DMS 273 (cell line): ENCODE measurements around the gene UNC13A.

Experiments
- DNase-seq: peaks from one replicate; lab custom pipeline; 2025; ENCODE audit not compliant: unreplicated experiment; lab: John Stamatoyannopoulos, UW

UNC13A gene

DNA sequence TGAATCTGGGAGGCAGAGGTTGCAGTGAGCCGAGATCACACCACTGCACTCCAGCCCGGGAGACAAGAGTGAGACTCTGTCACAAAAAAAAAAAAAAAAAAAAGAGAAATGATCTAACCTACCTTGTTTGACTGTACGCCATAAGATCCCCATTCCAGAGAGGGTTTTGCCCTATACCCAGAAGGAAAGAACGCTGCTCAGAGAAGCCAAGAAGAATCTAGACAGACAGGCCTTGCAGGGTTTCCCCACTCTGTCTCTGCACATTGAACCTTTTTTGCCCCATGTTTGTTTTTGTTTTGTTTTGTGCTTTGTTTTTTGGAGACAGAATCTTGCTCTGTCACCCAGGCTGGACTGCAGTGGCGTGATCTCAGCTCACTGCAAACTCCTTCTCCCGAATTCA lies 23.7 kb upstream of the UNC13A start:
- DNase-seq: no peak

DNA sequence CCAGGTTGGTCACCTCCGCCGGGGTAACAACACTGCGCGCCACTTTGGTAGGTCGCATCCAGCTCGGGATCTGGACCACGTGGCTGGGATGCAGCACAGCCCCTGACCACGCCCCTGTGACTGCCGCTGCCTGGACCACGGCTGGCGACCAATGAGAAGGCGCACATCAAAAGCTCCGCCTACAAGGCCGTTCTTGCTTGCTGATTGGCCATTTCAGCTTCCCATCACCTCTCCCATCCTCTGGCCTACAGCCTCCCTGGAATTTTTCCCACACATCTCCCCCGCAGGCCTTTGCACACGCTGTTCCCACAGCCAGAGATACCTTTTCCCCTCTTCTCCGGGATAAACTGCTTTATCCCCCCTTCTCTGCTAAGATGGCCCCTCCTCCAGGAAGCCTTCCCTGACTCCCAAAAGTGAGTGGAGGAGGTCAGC lies 18.6 kb upstream of the UNC13A start:
- no peak for DNase-seq

DNA sequence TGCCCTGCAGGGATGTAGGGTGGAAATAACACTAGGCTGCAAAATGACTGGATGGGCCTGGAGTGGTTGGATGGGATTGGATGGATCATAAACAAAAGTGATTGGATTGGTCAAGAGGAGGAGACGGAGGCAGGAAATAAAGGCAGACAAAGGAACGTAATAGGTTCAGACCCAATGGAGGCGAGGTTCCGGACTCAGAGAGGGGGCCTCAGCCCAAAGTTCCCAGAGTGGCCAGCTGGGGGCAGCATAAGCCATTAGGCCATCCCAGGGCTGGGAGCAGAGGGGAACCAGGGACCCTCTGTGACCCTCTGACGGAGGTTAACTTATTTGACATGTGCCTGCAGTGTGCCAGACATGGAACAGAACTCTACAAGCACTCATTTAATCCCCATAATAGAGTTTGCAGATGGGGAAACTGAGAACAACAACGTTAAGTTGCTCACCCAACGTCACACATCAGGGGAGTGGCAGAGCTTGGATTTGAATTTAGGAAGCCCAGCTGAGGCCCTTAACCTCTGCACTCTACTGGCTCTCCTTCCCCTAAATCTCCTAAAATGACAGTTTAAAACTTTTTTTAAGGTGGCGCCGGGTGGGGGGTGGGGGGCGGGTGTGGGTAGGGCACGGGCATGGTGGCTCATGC lies 15.8 kb upstream of the UNC13A start:
- peak; percentile 71 for DNase-seq

DNA sequence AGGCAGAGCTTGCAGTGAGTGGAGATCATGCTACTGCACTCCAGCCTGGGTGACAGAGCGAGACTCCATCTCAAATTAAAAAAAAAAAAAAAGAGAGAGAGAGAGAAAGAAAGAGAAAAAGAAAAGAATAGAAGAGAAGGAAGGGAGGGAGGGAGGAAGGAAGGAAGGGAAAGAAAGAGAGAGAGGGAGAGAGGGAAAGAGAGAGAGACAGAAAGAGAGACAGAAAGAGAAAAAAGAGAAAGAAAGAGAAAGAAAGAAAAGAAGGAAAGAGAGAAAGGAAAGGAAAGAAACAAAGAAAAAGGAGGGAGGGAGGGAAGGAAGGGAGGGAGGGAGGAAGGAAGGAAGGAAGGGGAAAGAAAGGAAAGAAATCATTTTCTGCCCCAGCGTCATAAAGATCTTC lies 7.0 kb upstream of the UNC13A start:
- no peak for DNase-seq

DNA sequence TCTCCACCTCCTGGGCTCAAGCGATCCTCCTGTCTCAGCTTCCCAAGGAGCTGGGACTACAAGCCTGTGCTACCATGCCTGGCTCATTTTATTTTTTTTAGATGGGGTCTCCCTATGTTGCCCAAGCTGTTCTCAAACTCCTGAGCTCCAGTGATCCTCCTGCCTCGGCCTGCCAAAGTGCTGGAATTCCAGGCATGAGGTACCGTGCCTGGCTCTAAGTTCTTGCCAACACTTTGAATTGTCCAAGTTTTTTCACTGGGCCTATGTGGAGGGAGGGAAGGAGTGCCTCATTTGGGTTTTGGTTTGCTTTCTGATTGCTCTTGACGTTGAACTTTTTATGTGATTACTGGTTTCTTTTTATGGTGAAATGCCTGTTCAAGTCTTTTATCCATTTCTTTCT lies 4.4 kb upstream of the UNC13A start:
- DNase-seq: no peak

DNA sequence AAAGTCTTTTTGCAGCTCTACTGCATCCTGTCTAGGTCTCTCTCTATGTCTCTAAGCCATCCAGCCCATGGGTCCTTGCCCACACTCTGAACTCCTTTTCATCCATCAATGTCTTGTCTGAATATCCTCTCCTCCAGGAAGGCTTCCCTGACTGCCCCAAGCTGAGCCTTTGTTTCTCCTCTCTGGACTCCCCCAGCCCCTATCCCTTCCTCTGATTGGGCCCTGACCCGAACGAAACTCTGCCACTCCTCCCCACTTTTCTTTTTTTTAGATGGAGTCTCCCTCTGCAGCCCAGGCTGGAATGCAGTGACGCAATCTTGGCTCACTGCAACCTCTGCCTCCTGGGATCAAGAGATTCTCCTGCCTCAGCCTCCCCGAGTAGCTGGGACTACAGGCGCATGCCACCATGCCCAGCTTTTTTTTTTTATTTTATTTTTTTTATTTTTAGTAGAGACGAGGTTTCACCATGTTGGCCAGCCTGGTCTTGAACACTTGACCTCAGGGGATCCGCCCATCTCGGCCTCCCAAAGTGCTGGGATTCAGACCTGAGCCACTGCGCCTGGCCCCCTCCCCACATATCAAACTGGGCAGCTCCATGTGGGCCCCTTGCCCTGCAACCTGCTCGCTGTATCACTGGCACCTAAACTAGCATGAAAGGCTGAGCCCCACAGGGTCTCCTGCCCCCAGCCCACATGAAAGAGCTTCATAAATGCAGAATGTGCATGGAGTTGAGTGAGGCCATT lies 870 bp upstream of the UNC13A start:
- DNase-seq: no peak

DNA sequence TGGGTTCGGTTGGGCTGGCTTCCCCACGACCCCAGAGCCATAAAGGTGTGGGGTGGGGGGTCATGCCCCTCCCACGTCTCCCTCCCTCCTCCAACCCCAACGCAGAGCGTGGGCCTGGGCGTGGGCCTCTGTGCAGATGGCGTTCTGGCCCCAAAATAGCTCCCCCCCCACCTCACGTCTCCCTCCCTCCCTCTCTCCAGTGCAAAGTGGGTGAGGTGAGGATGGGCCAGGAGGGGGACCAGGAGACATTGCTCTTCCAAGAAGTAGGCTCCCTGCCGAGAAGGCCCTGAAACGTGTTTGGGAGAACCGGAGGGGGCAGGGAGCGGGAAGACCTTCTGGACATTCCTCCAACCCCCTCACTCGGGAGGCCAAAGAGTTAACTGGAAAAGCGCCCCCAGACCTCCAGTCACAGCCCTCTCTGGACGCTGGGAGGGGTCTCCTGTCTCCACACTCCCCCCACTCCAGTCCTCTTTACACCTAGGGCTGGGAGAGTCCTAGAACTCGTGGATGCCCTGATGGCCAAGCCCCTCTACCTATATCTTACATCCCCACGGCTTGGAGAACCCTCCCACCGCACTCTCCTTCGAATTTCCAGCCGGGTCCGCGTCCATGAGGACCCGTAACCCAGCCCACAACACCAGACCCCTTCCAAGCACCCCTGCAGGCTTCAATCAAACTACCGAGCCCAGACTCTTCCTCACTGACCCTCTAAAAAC lies 855 bp downstream of the UNC13A start:
- DNase-seq: peak; percentile 42

DNA sequence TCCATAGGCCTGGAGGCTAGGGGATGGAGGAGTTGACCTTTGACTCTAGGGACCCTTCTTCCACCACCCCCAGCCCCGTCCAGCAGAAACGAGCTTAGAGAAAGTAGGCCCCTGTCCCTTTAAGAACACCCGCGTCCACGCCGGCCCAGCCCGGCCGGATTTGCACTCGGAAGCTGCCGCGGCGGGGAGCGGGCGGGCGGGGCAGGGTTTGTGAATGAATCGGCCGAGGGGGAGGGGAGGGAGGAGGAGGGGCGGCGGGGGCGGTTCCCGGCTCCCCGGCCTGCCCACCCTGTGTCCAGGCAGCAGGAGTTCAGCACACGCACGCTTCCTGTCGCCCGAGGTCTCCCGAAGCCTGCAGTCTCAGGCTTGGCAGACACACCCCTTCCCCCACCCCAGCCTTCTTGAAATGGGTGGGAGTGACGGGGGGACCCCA lies 1.5 kb downstream of the UNC13A start:
- DNase-seq: peak; percentile 54

DNA sequence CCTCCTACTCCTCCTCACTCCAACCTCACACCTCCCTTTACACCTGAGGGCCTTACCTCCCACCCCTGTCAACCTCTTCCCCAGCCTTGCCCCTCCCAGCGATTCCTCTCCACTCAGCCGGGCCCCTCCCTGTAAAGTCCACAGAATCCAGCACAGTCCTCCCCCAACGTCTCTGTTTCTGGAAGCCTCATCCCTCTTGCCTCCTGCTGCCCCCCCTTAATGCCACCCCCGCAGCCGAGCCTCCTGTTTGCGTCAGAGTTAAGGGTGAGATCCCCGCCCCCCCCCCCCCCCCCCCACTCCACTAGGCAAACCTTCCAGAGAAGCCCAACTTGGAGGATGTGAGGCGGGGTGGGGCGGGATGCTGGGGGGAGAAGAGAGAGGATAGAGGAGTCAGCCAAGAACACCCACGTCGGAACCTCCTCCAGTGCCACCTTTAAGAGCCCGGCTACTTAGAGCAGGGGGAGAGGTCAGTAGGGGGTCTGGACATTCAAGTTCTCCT lies 2.1 kb downstream of the UNC13A start:
- DNase-seq: no peak

DNA sequence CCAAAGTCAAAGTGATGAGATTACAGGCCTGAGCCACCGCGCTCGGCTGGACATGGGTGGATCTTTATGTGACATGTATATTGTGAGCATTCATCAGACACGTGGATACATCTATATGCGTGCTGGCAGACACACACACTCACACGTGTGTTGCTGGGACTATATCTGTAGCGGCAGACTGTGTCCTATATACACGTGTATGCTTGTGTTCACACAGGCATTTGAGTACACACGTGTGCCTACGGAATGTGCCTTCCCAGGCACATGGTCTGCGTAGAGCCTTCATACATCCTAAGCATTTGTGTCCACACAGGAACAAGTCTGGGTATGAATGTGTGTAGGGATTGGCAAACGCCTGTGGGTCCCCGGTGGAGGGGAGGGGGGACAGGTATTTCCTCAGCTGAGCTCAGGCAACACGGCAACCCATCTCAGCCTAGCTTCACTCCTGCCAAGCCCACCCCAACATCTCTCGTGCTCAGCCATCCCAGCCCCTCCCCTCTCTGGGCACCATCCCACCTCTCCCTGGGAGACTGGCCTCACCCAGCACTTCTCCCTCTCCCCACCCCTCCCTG lies 2.6 kb downstream of the UNC13A start:
- DNase-seq: no peak

DNA sequence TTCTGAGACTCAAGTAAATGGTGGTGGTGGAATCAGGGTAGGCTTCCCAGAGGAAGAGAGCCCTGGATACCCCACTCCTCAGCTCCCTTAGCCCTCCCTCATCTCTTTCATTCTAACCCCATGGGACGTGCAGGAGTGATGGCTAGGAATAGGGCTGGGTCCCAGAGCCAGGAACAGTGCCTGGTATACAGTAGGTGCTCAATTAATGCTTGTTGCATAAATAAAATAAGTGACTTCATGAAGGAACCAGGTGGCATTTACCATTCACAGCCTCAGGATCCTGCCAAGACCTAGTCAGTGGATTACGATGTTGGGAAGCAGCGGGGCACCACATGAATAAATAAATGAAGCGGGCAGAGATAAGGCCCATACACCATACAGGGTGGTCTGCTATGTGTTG lies 3.9 kb downstream of the UNC13A start:
- DNase-seq: no peak

DNA sequence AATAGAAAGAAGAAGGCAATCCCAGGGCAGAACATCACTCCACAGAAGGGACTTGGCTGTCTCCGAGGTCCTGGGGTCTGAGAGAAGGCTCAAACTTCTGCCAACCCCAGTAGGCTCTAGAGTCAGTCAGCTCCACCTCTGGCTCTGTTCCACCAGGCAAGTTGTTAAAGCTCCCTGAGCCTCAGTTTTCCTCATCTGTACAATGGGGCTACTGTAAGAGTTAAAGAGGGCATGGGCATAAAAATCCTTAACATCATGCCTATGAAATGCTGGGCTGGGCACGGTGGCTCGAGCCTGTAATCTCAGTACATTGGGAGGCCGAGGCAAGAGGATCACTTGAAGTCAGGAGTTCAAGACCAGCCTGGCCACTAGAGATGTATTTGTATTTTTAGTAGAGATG lies 5.1 kb downstream of the UNC13A start:
- no peak for DNase-seq

DNA sequence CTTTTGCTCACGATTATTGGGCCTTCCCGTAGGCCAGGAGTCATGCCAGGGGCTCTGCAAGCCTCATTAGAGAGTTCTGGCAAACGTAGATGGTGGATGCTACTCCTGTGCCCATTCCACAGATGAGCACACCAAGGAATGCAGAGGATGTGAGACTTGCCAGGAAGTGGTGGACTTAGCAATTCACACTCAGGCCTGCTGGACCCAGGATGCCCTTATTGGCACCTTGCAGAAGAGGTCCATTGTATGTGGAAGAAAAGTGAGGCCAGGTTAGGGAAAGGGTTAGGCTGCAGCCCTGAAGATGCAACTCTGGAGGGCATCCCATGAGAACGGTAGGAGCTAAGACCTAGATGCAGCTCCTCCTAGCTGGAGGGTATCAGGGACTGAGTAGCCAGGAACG lies 5.9 kb downstream of the UNC13A start:
- no peak for DNase-seq

DNA sequence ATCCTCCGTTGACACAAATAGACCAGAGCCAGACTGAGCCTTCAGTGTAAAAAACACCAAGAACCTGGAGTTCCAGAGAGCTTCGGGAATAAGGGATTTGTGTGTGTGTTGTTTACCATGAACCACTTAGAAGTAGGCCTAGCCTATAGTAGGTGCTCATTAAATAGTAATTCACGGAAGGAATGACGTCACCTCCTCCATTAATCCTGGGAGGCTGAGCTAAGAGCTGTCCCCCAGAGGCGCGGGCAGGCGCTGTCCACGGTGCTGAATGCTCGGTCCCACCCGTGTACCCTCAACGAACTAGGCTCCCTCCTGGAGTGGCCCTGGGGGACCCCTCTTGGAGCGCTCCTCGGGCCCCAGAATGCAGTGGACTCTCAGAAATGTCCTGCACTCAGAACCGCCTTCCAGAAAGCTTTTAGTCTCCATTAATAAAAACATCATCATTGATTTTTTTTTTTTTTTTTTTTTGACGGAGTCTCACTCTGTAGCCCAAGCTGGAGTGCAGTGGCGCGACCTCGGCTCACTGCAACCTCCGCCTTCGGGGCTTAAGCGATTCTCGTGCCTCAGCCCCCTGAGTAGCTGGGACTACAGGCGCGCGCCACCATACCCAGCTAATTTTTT lies 6.5 kb downstream of the UNC13A start:
- no peak for DNase-seq

DNA sequence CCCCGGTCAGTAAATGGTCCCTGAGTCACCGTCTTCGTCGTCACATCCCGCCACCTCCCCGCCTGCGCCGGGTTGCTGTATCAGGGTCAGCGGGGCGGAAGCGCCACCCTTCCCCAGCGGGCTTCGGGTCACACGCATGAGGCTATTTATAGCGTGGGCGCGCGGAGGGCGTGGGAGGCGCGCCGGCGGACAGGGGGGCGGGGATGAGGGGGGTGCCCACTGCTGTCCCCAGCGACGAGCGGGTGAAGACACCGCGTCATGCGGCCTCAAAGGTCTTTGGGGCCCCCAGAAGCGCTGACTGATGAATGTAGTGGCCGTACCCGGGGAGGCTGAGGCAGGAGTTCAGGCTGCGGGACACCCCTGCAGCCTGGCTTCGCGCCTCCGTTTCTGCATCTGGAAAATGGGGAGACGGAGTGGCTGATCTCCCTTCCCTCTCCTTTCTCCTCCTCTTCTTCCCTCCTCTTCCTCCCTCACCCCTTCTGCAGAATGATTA lies 7.9 kb downstream of the UNC13A start:
- DNase-seq: no peak

DNA sequence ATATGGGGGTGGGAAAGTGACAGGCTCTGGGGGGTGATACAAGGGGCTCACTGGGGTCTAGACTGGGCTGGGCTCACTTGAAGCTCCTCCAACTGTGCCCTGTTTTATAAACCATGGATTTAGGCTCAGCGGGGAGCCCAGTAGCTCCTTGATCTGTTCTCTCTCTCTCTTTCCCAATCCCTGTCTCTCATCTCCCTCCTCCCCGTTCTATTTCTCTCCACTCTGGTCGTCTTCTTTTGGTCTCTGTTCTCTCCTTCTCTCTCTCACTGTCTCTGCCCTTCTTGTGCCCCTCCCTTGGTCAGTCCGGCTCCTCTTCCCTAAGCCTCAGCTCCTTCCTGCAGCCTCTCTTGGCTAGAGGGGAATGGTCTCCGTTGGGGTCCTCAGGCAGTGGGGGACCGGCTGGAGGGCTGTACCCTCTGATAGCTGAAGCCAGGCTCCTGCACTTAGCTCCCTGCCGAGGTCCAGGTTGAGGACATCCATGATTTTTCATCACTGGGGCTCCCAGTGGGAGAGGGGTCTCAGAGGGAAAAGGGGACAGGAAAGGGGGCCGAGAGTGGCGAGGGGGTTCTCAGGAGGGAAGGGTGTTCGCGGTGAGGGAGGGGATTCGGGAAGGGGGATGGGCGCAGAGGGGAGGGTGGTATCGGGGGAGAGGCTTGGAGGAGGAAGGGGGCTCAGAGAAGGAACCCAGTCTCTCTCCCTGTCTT lies 8.5 kb downstream of the UNC13A start:
- DNase-seq: no peak

DNA sequence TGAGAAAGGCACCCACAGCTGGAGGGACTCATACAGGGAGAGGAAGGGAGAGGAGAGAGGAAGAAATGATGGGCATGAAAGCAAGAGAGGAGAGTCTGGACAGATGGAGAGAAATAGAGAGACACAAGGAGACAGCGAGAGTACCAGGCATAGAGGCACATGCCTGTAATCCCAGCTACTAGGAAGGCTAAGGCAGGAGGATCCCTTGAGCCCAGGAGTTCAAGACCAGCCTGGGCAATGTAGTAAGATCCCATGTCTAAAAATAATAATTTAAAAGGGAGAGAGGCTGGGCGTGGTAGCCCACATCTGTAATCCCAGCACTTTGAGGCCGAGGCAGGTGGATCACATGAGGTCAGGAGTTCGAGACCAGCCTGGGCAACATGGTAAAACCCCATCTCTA lies 9.3 kb downstream of the UNC13A start:
- DNase-seq: no peak

DNA sequence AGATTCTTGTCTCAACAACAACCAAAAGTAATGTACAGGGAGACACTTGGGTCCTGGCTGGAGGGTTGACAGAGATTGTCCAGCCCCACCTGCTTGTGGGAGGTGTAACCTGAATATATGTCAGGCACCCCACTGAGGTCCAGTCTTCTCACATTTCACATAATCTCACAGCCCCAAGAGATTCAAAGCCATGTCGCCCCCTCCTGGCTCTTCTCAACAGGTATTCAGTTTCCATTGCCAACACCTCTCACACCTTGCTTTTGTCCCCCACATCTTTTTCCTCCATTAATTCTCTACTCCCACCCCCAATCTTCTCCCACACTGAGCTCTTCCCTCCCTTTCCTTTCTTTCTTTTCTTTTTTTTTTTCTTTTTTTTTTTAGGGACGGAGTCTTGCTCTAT lies 11.2 kb downstream of the UNC13A start:
- no peak for DNase-seq

DNA sequence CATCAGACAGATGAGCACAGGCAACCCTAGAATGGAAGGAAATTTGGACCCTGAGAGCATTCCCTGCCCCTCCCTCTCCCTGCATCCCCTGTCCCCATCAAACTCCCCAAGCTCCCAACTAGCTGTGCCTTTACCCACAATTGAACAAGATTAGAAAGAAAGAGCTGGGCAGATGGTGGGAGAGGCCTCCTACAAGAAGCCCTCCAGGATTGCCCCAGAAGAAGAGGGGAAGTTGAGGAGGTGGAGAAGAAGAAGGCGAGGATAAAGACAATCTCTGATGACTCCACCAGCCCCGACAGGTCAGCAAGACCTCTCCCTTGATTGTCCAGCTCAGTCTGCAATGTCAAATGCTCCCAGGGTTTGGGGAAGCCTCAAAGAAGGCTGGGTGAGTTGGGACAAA lies 11.9 kb downstream of the UNC13A start:
- no peak for DNase-seq
